ENCODE data around the gene HS3ST4.

Gene HS3ST4

GRCh38 chr16:25691519-25692091 lies at the start of gene HS3ST4:
HS3ST4 (plus strand) TSS chr16:25691959.
- DNase-seq, result no peak

- no peak for DNase-seq
These were observed 48.1 kb upstream of the HS3ST4 start for GRCh38 chr16:25643633-25644032.

- DNase-seq, result no peak
These were observed 35.1 kb upstream of the HS3ST4 start for GRCh38 chr16:25656639-25657038.

- DNase-seq, result no peak
These were observed 14.9 kb upstream of the HS3ST4 start for GRCh38 chr16:25676820-25677219.

GRCh38 chr16:25679511-25679910 lies 12.2 kb upstream of the HS3ST4 start:
- DNase-seq, result no peak

- DNase-seq, result no peak
These were observed 2.5 kb upstream of the HS3ST4 start for GRCh38 chr16:25689137-25689836.

GRCh38 chr16:25690552-25691143 lies 1.1 kb upstream of the HS3ST4 start:
- DNase-seq, result no peak

GRCh38 chr16:25692351-25692741 lies 587 bp downstream of the HS3ST4 start:
- DNase-seq, result no peak

- DNase-seq, result no peak
These were observed 1.2 kb downstream of the HS3ST4 start for GRCh38 chr16:25692742-25693508.

GRCh38 chr16:25693631-25694030 lies 1.9 kb downstream of the HS3ST4 start:
- no peak for DNase-seq

- DNase-seq, result no peak
These were observed 7.3 kb downstream of the HS3ST4 start for GRCh38 chr16:25699069-25699468.

GRCh38 chr16:25700547-25700946 lies 8.8 kb downstream of the HS3ST4 start:
- no peak for DNase-seq

GRCh38 chr16:25707553-25707952 lies 15.8 kb downstream of the HS3ST4 start:
- no peak for DNase-seq

GRCh38 chr16:25707982-25708583 lies 16.3 kb downstream of the HS3ST4 start:
- DNase-seq, result peak; percentile 0

- DNase-seq, result no peak
These were observed 17.5 kb downstream of the HS3ST4 start for GRCh38 chr16:25709213-25709612.

- no peak for DNase-seq
These were observed 22.2 kb downstream of the HS3ST4 start for GRCh38 chr16:25713785-25714570.

GRCh38 chr16:25716186-25716585 lies 24.4 kb downstream of the HS3ST4 start:
- no peak for DNase-seq

GRCh38 chr16:25721439-25721838 lies 29.7 kb downstream of the HS3ST4 start:
- no peak for DNase-seq

- no peak for DNase-seq
These were observed 34.8 kb downstream of the HS3ST4 start for GRCh38 chr16:25726430-25727098.

GRCh38 chr16:25729188-25729915 lies 37.6 kb downstream of the HS3ST4 start:
- no peak for DNase-seq

GRCh38 chr16:25730396-25730795 lies 38.6 kb downstream of the HS3ST4 start:
- DNase-seq, result no peak

All from NCI-H1694 (cell line).